ENCODE results near the gene SLC29A3.

Gene SLC29A3

DNA sequence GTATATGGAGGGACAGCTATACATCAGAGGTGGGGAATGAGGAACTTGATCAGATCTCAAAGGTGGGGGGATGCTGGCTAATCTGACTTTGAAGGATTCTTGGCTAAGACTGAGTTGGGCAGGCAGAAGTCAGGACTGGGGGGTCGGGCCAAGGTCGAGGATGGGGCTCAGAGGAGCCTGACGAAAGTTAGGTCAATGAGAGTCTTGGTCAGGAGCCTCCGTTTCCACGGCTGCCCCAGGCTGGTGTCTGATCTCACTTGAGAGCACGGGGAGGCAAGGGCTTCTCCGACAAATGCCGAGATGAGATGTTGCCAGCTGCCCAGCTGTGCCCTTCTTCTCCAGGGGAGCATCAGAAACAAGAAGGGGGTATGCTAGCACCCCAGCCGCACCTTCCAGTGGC is 5.7 kb downstream of the SLC29A3 start:
- no peak for DNase-seq (ENCODE audit: low read depth)
- TF ChIP-seq, protein P1, sequence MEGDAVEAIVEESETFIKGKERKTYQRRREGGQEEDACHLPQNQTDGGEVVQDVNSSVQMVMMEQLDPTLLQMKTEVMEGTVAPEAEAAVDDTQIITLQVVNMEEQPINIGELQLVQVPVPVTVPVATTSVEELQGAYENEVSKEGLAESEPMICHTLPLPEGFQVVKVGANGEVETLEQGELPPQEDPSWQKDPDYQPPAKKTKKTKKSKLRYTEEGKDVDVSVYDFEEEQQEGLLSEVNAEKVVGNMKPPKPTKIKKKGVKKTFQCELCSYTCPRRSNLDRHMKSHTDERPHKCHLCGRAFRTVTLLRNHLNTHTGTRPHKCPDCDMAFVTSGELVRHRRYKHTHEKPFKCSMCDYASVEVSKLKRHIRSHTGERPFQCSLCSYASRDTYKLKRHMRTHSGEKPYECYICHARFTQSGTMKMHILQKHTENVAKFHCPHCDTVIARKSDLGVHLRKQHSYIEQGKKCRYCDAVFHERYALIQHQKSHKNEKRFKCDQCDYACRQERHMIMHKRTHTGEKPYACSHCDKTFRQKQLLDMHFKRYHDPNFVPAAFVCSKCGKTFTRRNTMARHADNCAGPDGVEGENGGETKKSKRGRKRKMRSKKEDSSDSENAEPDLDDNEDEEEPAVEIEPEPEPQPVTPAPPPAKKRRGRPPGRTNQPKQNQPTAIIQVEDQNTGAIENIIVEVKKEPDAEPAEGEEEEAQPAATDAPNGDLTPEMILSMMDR (conservative IDR thresholded peaks at IDR 0.05; ENCODE audit: low read length): no peak
- no peak overlapping the region for H3K4me3 ChIP-seq (ENCODE audit: low read length)

DNA sequence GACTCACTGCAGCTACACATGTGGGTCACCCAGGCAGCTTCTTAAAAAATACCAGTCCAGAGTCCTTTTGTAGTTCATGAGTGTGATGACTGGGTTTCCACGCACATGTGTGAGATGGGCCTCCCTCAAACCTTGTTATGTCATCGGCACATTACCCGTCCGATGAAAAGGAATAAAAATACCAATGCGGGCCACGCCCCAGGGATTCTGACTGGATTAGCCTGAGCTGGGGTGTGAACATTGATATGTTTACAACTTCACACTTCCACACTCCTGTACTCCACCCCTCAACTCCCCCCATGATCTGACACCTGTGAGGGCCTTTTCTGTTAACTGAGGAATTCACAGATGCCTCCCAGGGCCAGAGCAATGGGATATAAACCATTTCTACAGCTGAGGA is 6.2 kb downstream of the SLC29A3 start:
- no peak overlapping the region for H3K4me3 ChIP-seq (ENCODE audit: low read length)
- TF ChIP-seq, protein P1 (conservative IDR thresholded peaks at IDR 0.05; ENCODE audit: low read length): no peak
- DNase-seq (ENCODE audit: low read depth): no peak

DNA sequence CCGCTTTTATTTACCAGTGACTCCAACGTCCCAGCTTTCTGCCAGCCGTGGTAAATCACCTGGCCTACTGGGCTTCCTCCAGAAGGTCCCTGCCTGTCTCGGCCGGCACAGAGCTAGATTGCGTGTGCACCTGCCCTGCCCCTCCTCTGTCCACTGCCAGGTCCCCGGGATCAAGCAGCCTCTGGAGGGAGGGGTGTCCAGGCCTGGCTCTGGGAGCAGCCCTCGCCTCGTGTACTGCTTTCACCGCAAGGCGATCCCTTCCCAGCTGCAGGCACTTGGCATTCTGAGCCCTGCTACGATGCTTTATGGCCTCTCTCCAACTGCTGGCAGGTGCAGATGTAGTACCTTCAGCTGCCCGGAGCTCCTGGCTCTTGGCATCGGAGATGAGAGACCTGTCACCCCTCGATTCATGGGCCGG is 7.4 kb downstream of the SLC29A3 start:
- no peak for DNase-seq (ENCODE audit: low read depth)
- TF ChIP-seq, protein P1 (conservative IDR thresholded peaks at IDR 0.05; ENCODE audit: low read length): no peak

DNA sequence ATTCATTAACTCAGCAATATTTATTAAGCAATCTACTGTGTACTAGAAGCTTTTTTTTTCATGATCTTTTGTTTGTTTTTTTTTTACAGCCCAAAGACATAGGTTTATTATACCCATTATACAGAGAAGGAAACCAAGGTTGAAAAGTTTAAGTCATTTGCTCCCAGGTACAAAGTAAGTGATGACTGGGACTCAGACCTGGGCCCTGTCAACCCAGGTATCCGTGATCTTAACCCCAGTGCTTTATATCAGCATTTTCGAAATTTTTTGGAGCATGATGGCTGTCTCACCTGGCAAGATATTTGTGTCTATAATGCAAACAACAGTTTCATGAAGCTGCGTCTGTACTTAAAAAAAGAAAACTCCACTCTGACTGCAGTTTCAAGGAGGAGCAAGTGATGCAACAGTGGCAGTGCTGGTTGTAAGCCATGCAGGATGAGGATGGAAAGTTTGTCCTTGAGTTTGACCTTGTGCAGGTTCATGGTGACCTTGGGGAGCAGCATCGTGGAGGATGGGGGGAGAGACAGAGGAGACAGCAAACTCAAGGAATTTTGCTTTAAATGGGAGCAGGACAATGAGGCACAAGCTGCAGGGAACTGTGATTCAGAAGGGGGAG is 11.8 kb downstream of the SLC29A3 start:
- TF ChIP-seq, protein P1 (conservative IDR thresholded peaks at IDR 0.05; ENCODE audit: low read length): no peak
- no peak overlapping the region for H3K4me3 ChIP-seq (ENCODE audit: low read length)
- no peak for DNase-seq (ENCODE audit: low read depth)

More for the DNA sequence above, 7.4 kb downstream of the SLC29A3 start:
- no peak overlapping the region for H3K4me3 ChIP-seq (ENCODE audit: low read length)

DNA sequence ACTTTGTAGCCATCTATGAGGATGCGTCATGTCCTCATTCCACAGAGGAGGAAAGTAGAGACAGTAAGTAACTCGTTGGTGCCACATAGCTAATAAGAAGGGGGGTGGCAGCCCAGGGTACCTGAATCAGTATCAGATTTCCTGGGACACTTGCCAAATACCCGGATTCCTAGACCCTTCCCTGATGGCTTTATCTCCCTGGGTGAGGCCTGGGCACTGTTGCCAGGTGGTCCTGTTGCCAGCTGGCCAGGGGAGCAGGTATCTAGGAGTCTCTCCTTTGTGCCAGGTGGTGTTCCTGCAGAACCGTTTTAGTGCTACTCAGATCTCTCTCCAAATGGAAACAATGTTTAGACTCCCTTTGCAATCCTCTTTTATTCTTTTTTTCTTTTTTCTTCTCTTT is 12.7 kb downstream of the SLC29A3 start:
- no peak overlapping the region for H3K4me3 ChIP-seq (ENCODE audit: low read length)
- no peak for DNase-seq (ENCODE audit: low read depth)
- TF ChIP-seq, protein P1 (conservative IDR thresholded peaks at IDR 0.05; ENCODE audit: low read length): no peak

DNA sequence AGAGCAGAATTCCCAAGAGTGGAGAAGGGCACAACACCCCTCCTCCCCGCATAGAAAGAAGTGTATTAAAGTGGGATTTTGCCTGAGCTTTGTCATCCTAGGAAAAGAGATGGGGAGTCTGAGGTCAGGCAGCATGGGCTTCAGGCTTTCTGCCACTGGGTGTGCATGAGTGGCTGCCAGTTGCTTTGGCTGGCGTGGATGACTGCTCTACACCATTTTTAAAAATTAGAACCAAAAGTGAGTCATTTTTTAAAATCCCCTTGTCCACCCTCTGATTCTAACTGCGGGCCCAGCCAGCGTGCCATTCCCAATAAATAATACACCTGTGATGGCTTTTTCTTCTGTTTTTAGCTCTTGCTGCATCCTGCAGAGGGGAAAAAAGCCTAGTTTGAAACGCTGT is 13.4 kb downstream of the SLC29A3 start:
- no peak for DNase-seq (ENCODE audit: low read depth)
- H3K4me3 ChIP-seq (ENCODE audit: low read length): no peak overlapping the region
- TF ChIP-seq, protein P1 (conservative IDR thresholded peaks at IDR 0.05; ENCODE audit: low read length): no peak

DNA sequence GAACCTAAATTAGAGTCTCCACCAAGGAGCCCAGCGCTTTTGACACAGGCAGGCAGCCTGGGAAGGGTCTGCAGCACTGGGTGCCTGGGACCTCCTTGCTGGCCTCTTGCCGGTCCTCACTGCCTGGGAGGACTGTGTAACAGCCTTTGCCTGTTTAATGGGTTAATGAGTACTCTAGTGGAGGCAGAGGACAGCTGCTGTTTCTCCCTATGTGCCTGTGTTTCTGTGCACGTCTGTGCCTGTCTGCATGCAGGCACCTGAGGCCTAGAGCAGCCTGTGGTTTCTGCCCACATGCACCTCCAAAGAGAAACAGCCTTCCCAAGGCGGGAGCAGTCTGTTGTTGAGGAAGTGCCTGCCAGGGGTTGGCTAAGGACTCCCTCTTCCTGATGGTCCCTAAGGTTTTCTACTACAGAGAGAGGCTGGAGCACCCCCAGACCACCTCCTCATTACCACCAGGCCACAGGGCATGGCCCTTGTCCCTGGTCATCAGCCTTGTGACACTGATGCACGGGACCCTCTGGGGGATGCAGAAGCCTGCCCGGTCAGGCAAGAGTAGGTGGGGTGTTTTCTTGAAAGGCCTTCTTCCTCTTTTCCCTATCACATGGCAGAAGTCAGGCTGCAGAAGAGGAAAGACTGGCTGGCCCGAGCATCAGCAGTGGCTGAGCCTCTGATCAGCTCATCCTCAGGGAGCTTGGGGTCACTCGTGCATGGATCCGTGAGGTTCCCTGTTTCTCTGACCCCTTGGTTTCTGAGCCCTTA is 14.2 kb downstream of the SLC29A3 start:
- H3K4me3 ChIP-seq (ENCODE audit: low read length): no peak overlapping the region
- TF ChIP-seq, protein P1 (conservative IDR thresholded peaks at IDR 0.05; ENCODE audit: low read length): no peak
- no peak for DNase-seq (ENCODE audit: low read depth)
